H9 (cell line): ENCODE results near the gene MAML1. TPM values are rescaled to one million over a fixed set of nuclear protein-coding genes. Genes with fewer than 3 reads are reported as not detected.

ENCODE experiments used
- DNase-seq: peaks from one replicate; pipeline ENCODE4 v3.0.0-alpha.2; 2017
- H2AFZ ChIP-seq: one replicate; pipeline ENCODE4 v1.6.1; 2013; ENCODE audit warnings: mild to moderate bottlenecking, low read length, control low read depth, moderate library complexity
- H2AK5ac ChIP-seq: 2 replicates; pipeline ENCODE4 v1.6.1; 2013; ENCODE audit warnings: low read length, control low read depth, mixed read lengths; ENCODE audit not compliant: insufficient read length
- H2BK120ac ChIP-seq: one replicate; pipeline ENCODE4 v1.6.1; 2013; ENCODE audit warnings: low read depth, mild to moderate bottlenecking, low read length, control low read depth, inconsistent platforms; ENCODE audit not compliant: poor library complexity, severe bottlenecking
- H2BK12ac ChIP-seq: 2 replicates; pipeline ENCODE4 v1.6.1; 2013; ENCODE audit warnings: low read length, control low read depth, mixed read lengths, low read depth; ENCODE audit not compliant: insufficient read length
- H2BK15ac ChIP-seq: 2 replicates; pipeline ENCODE4 v1.6.1; 2013; ENCODE audit warnings: low read depth, low read length, control low read depth
- H2BK20ac ChIP-seq: one replicate; pipeline ENCODE4 v1.6.1; 2013; ENCODE audit warnings: low read depth, mild to moderate bottlenecking, low read length, control low read depth, inconsistent platforms; ENCODE audit not compliant: poor library complexity, severe bottlenecking
- H2BK5ac ChIP-seq: 2 replicates; pipeline ENCODE4 v1.6.1; 2013; ENCODE audit warnings: low read length, control low read depth, mixed read lengths; ENCODE audit not compliant: insufficient read length
- H3K14ac ChIP-seq: 2 replicates; pipeline ENCODE4 v1.6.1; 2013; ENCODE audit warnings: low read length, control low read depth; ENCODE audit not compliant: insufficient read depth
- H3K18ac ChIP-seq: 2 replicates; pipeline ENCODE4 v1.6.1; 2013; ENCODE audit warnings: low read depth, mild to moderate bottlenecking, mixed read lengths, low read length, control low read depth; ENCODE audit not compliant: insufficient read length
- H3K23ac ChIP-seq: 2 replicates; pipeline ENCODE4 v1.6.1; 2013; ENCODE audit warnings: low read length, control low read depth, mixed read lengths, low read depth; ENCODE audit not compliant: insufficient read length
- H3K23me2 ChIP-seq: 2 replicates; pipeline ENCODE4 v1.6.1; 2013; ENCODE audit warnings: low read depth, mild to moderate bottlenecking, mixed read lengths, low read length, control low read depth; ENCODE audit not compliant: insufficient read length, poor library complexity, severe bottlenecking
- H3K27ac ChIP-seq: 2 replicates; pipeline ENCODE4 v1.5.1; 2013; ENCODE audit warnings: low read length, control low read depth, mixed read lengths, low read depth; ENCODE audit not compliant: insufficient read length
- H3K27me3 ChIP-seq: 2 replicates; pipeline ENCODE4 v1.6.1; 2013; ENCODE audit warnings: low read length, control low read depth, inconsistent platforms; ENCODE audit not compliant: insufficient read depth
- H3K4ac ChIP-seq: 2 replicates; pipeline ENCODE4 v1.6.1; 2013; ENCODE audit warnings: low read depth, mild to moderate bottlenecking, control low read depth, inconsistent platforms, low read length, moderate library complexity
- H3K4me1 ChIP-seq: 2 replicates; pipeline ENCODE4 v1.6.1; 2013; ENCODE audit warnings: low read length, control low read depth, inconsistent platforms; ENCODE audit not compliant: insufficient read depth
- H3K4me2 ChIP-seq: 2 replicates; pipeline ENCODE4 v1.6.1; 2013; ENCODE audit warnings: low read length, control low read depth, mixed read lengths; ENCODE audit not compliant: insufficient read length, insufficient read depth
- H3K56ac ChIP-seq: 2 replicates; pipeline ENCODE4 v1.6.1; 2013; ENCODE audit warnings: low read depth, mild to moderate bottlenecking, mixed read lengths, low read length, control low read depth; ENCODE audit not compliant: insufficient read length
- H3K79me1 ChIP-seq: 2 replicates; pipeline ENCODE4 v1.6.1; 2013; ENCODE audit warnings: low read depth, mild to moderate bottlenecking, moderate library complexity, low read length, control low read depth, inconsistent platforms; ENCODE audit not compliant: insufficient read depth, poor library complexity, severe bottlenecking
- H3K79me2 ChIP-seq: 2 replicates; pipeline ENCODE4 v1.6.1; 2013; ENCODE audit warnings: low read length, control low read depth, inconsistent platforms; ENCODE audit not compliant: insufficient read depth
- H3K9ac ChIP-seq: 2 replicates; pipeline ENCODE4 v1.6.1; 2013; ENCODE audit warnings: low read length, control low read depth, mixed read lengths; ENCODE audit not compliant: insufficient read length; ENCODE audit errors: extremely low read depth
- H3K9me3 ChIP-seq: one replicate; pipeline ENCODE4 v1.6.1; 2013; ENCODE audit warnings: low read depth, low read length, inconsistent platforms; ENCODE audit not compliant: control insufficient read depth
- H3T11ph ChIP-seq: one replicate; pipeline ENCODE4 v1.6.1; 2013; ENCODE audit warnings: mild to moderate bottlenecking, low read length, control low read depth, inconsistent platforms
- H4K20me1 ChIP-seq: one replicate; pipeline ENCODE4 v1.6.1; 2013; ENCODE audit not compliant: control insufficient read depth, insufficient read length, insufficient read depth
- H4K5ac ChIP-seq: 2 replicates; pipeline ENCODE4 v1.6.1; 2013; ENCODE audit warnings: low read depth, mild to moderate bottlenecking, mixed read lengths, low read length, control low read depth; ENCODE audit not compliant: insufficient read length
- H4K8ac ChIP-seq: replicated peaks from 2 replicates; pipeline ENCODE4 v1.6.1; 2013; ENCODE audit warnings: low read length, control low read depth, mixed read lengths, low read depth; ENCODE audit not compliant: insufficient read length
- H4K91ac ChIP-seq: 2 replicates; pipeline ENCODE4 v1.6.1; 2013; ENCODE audit warnings: low read depth, mild to moderate bottlenecking, moderate library complexity, mixed read lengths, low read length, control low read depth; ENCODE audit not compliant: insufficient read length
- H3K27ac Mint-ChIP-seq, 3 experiments: 2 replicates in 2 of 3; 3 replicates in 1 of 3; pipeline ENCODE4 v1.8.0; 2020 to 2021; ENCODE audit warnings: mixed read lengths in 3 of 3, mild to moderate bottlenecking in 1 of 3, moderate library complexity in 1 of 3
- H3K27me3 Mint-ChIP-seq: 2 replicates; pipeline ENCODE4 v1.8.0; 2021; ENCODE audit warnings: low read depth, mild to moderate bottlenecking, moderate library complexity, mixed read lengths
- H3K36me3 Mint-ChIP-seq, 3 experiments: 2 replicates in 2 of 3; 3 replicates in 1 of 3; pipeline ENCODE4 v1.8.0; 2020 to 2021; ENCODE audit warnings: low read depth in 3 of 3, mixed read lengths in 3 of 3; ENCODE audit not compliant: insufficient read depth in 1 of 3
- H3K4me1 Mint-ChIP-seq, 2 experiments: 2 replicates each; pipeline ENCODE4 v1.8.0; 2020; ENCODE audit warnings: mixed read lengths in 2 of 2
- H3K4me3 Mint-ChIP-seq, 2 experiments: 2 replicates in 1 of 2; 3 replicates in 1 of 2; pipeline ENCODE4 v1.8.0; 2020 to 2021; ENCODE audit warnings: mild to moderate bottlenecking in 2 of 2, mixed read lengths in 2 of 2, moderate library complexity in 1 of 2
- H3K9me3 Mint-ChIP-seq, 2 experiments: 2 replicates in 1 of 2; 3 replicates in 1 of 2; pipeline ENCODE4 v1.8.0; 2020; ENCODE audit warnings: mild to moderate bottlenecking in 2 of 2, mixed read lengths in 2 of 2, moderate library complexity in 1 of 2
- WGBS: extraction: QIAGEN DNeasy Blood & Tissue Kit; methylation state at CpG from one replicate; pipeline ENCODE4 v1.1.7; 2013; ENCODE audit warnings: missing lambda C conversion rate, low lambda C conversion rate, mixed read lengths; ENCODE audit not compliant: insufficient read length; ENCODE audit errors: extremely low coverage; 5-methylcytosine and 5-hydroxymethylcytosine counted together
- total RNA-seq: library from RNA; stranded (reverse); gene quantifications from 2 replicates; pipeline ENCODE4 v1.2.1, GENCODE V29; 2021
- TF ChIP-seq, protein P1 (sequence below): fragments of 200-600 bp; sonication (generic); conservative IDR thresholded peaks from 3 replicates; pipeline ENCODE4 v1.8.0; 2021; ENCODE audit warnings: antibody characterized with exemption, mild to moderate bottlenecking

The MAML1 gene
- total RNA-seq, 1 experiment from 2014 or later, result 50.8 TPM

- no peaks in the 10 kb centered on the region for H3K4me1 ChIP-seq
- no peak overlapping the region for H3K4me2 ChIP-seq
- H3K36me3 Mint-ChIP-seq, result peaks cover 21 to 42% (median 35%) of the 10 kb centered on the region in 3 experiments; a peak in 6 of 7 replicates
These were observed 65.6 kb downstream of the MAML1 start for GRCh38 chr5:179798144-179798770.

More at GRCh38 chr5:179798144-179798770, 65.6 kb downstream of the MAML1 start:
- peaks cover 23 to 33% of the 10 kb centered on the region in 2 experiments for H3K4me1 Mint-ChIP-seq
- no peak overlapping the region for H3T11ph ChIP-seq
- no peaks in the 10 kb centered on the region for H3K27me3 ChIP-seq
- no CpG with 5 or more reads among the region's 23 CpGs for WGBS
- H2BK20ac ChIP-seq, result no peak overlapping the region
- H2AFZ ChIP-seq, result no peak overlapping the region
- peaks cover 4% of the 10 kb centered on the region for H3K27me3 Mint-ChIP-seq
- TF ChIP-seq, protein P1, sequence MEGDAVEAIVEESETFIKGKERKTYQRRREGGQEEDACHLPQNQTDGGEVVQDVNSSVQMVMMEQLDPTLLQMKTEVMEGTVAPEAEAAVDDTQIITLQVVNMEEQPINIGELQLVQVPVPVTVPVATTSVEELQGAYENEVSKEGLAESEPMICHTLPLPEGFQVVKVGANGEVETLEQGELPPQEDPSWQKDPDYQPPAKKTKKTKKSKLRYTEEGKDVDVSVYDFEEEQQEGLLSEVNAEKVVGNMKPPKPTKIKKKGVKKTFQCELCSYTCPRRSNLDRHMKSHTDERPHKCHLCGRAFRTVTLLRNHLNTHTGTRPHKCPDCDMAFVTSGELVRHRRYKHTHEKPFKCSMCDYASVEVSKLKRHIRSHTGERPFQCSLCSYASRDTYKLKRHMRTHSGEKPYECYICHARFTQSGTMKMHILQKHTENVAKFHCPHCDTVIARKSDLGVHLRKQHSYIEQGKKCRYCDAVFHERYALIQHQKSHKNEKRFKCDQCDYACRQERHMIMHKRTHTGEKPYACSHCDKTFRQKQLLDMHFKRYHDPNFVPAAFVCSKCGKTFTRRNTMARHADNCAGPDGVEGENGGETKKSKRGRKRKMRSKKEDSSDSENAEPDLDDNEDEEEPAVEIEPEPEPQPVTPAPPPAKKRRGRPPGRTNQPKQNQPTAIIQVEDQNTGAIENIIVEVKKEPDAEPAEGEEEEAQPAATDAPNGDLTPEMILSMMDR, result no peak
- H4K20me1 ChIP-seq, result no peaks in the 10 kb centered on the region
- H3K23me2 ChIP-seq, result peaks cover 3% of the 10 kb centered on the region
- no peaks in the 10 kb centered on the region for H3K9me3 Mint-ChIP-seq
- no peak overlapping the region for H3K56ac ChIP-seq
- no peak overlapping the region for H3K23ac ChIP-seq
- no peak overlapping the region for H2AK5ac ChIP-seq
- no peak overlapping the region for H4K8ac ChIP-seq
- no peak overlapping the region for H2BK15ac ChIP-seq
- H3K9me3 ChIP-seq, result no peaks in the 10 kb centered on the region
- H2BK12ac ChIP-seq, result no peak overlapping the region
- H3K4me3 Mint-ChIP-seq, result no peak overlapping the region
- H2BK120ac ChIP-seq, result no peak overlapping the region
- no peak overlapping the region for H3K9ac ChIP-seq
- no peak overlapping the region for H3K27ac Mint-ChIP-seq
- DNase-seq, result no peak
- H2BK5ac ChIP-seq, result no peak overlapping the region
- H3K14ac ChIP-seq, result no peak overlapping the region
- no peaks in the 10 kb centered on the region for H3K79me2 ChIP-seq
- no peak overlapping the region for H3K4ac ChIP-seq
- no peak overlapping the region for H3K18ac ChIP-seq
- no peaks in the 10 kb centered on the region for H3K79me1 ChIP-seq
- H4K91ac ChIP-seq, result no peak overlapping the region
- no peak overlapping the region for H3K27ac ChIP-seq
- no peak overlapping the region for H4K5ac ChIP-seq
